ENCODE measurements around the gene EFHC2. TPM values are rescaled to one million over a fixed set of nuclear protein-coding genes. Genes with fewer than 3 reads are reported as not detected.

EFHC2 gene
- total and polyA plus RNA-seq, 2 of the 8 experiments (the other 6 are each of a cell fraction or from before 2014, with no cell fraction given): 1.8 to 3.4 TPM

DNA sequence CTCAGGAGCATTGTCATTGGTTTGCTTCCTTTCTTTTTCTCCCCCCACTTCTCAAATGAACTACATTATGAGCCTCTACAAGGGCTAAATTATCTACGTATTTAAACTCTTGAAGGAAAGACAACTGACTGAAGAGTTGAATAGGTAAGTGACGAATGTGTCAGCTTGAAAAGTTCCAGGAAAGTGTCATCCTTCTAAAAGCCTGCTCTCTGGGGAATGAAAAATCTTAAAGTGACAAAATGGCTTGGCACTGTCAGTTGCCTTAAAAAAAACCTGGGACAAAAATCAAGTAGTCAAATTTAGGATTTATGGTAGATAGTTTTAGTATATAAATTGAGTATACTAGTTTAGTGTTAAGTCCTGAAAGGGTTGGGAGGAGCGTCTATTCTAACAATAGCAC is 196.3 kb downstream of the EFHC2 start:
- no peak overlapping the region for H4K8ac ChIP-seq (ENCODE audit: extremely low read depth, insufficient read depth, low read length)
- no peaks in the 10 kb centered on the region for H3K79me2 ChIP-seq (ENCODE audit: control insufficient read depth in 1 of 2, insufficient read depth in 2 of 2, low read length in 2 of 2)
- no peak overlapping the region for H3K9ac ChIP-seq (replicated peaks in 1 of 4; ENCODE audit: extremely low read depth in 1 of 4, low read depth in 3 of 4, low read length in 3 of 4)
- H3K79me1 ChIP-seq (ENCODE audit: low read depth, low read length): no peaks in the 10 kb centered on the region
- no peaks in the 10 kb centered on the region for H3K27me3 ChIP-seq (replicated peaks in 1 of 4; ENCODE audit: control insufficient read depth in 3 of 4, extremely low read depth in 1 of 4, insufficient read depth in 3 of 4, low read length in 3 of 4)
- H4K5ac ChIP-seq (ENCODE audit: insufficient read length, low read depth, low read length): no peak overlapping the region
- H4K20me1 ChIP-seq (replicated peaks in 1 of 2; ENCODE audit: control insufficient read depth in 1 of 2, insufficient read depth in 2 of 2, low read length in 2 of 2): no peaks in the 10 kb centered on the region
- DNase-seq (ENCODE audit: low read depth in 1 of 2, low spot score in 2 of 2) (no peak), FAIRE-seq (no peak)
- H2BK12ac ChIP-seq (ENCODE audit: low read depth, low read length): no peak overlapping the region
- H3K4ac ChIP-seq (replicated peaks; ENCODE audit: insufficient read length, low read depth, low read length): no peak overlapping the region
- ChIA-PET POLR2A (ENCODE audit: partially characterized antibody) (no interaction called here), CTCF (ENCODE audit: partially characterized antibody) (no interaction called here)
- no peak overlapping the region for H3K23ac ChIP-seq (ENCODE audit: insufficient read length)
- no peak overlapping the region for H2AK5ac ChIP-seq (ENCODE audit: low read depth, low read length)
- no peak overlapping the region for H2AFZ ChIP-seq (ENCODE audit: low read length)
- H2BK20ac ChIP-seq (ENCODE audit: low read length): no peak overlapping the region
- no peak overlapping the region for H2BK120ac ChIP-seq (replicated peaks; ENCODE audit: low read depth, low read length)
- no peak overlapping the region for H2BK15ac ChIP-seq (ENCODE audit: low read length)
- peaks cover 0 to 5% (median 4%) of the 10 kb centered on the region in 4 experiments; a peak in 4 of 7 replicates for H3K4me1 ChIP-seq (replicated peaks in 1 of 4; ENCODE audit: control insufficient read depth in 3 of 4, insufficient read depth in 4 of 4, low read length in 3 of 4)
- H3K23me2 ChIP-seq (ENCODE audit: low read depth, low read length): no peaks in the 10 kb centered on the region
- H3K14ac ChIP-seq (ENCODE audit: insufficient read length): no peak overlapping the region
- H3K9me3 ChIP-seq (ENCODE audit: insufficient read depth in 2 of 2, low read depth in 1 of 2, low read length in 1 of 2): no peaks in the 10 kb centered on the region
- no peak overlapping the region for H4K91ac ChIP-seq (replicated peaks; ENCODE audit: insufficient read length, low read length)
- WGBS, 2 experiments (ENCODE audit: extremely low coverage in 1 of 2, insufficient coverage in 1 of 2, insufficient read length in 1 of 2, insufficient replicate concordance in 2 of 2, low coverage in 1 of 2, low lambda C conversion rate in 2 of 2, missing lambda C conversion rate in 1 of 2): 78% methylated on average over 3 of the region's 3 CpGs; no CpG with 5 or more reads in 1 of the 2 experiments
- H3K27ac ChIP-seq (ENCODE audit: low read depth, low read length): no peak overlapping the region
- H2BK5ac ChIP-seq (ENCODE audit: low read depth, low read length): no peak overlapping the region
- H3K36me3 ChIP-seq (ENCODE audit: control insufficient read depth in 2 of 4, insufficient read depth in 4 of 4, low read length in 3 of 4): no peaks in the 10 kb centered on the region
- no peak overlapping the region for H3K18ac ChIP-seq (ENCODE audit: extremely low read depth, low read length)
- H3K4me2 ChIP-seq (ENCODE audit: insufficient read depth in 1 of 2, low read depth in 2 of 2, low read length in 2 of 2): no peak overlapping the region
- no peak overlapping the region for H3K56ac ChIP-seq (replicated peaks; ENCODE audit: insufficient read length, low read depth, low read length)
- no peak overlapping the region for H3K4me3 ChIP-seq (ENCODE audit: extremely low read depth in 1 of 4, insufficient read depth in 2 of 4, low read depth in 3 of 4, low read length in 4 of 4)
- TF ChIP-seq RNF2 (IDR thresholded peaks at IDR 0.05; ENCODE audit: borderline replicate concordance, low read depth, low read length, missing control alignments, poor library complexity, severe bottlenecking): no peak
- TF ChIP-seq RAD21 (IDR thresholded peaks at IDR 0.05 in 1 of 2, conservative IDR thresholded peaks at IDR 0.05 in 1 of 2; ENCODE audit: low read depth in 2 of 2, low read length in 2 of 2): no peak
- no peak for TF ChIP-seq ZNF274 (IDR thresholded peaks at IDR 0.05; ENCODE audit: borderline replicate concordance, extremely low read depth, low read length)
- no peak for TF ChIP-seq SAP30 (IDR thresholded peaks at IDR 0.05; ENCODE audit: insufficient read depth, insufficient replicate concordance, low read length)
- TF ChIP-seq, protein P1, sequence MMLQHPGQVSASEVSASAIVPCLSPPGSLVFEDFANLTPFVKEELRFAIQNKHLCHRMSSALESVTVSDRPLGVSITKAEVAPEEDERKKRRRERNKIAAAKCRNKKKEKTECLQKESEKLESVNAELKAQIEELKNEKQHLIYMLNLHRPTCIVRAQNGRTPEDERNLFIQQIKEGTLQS (IDR thresholded peaks at IDR 0.05; ENCODE audit: insufficient read depth, low read depth, low read length): no peak
- TF ChIP-seq BRCA1 (IDR thresholded peaks at IDR 0.05; ENCODE audit: low read depth, low read length): no peak
- TF ChIP-seq EZH2 (IDR thresholded peaks at IDR 0.05; ENCODE audit: low read depth, low read length, severe bottlenecking): no peak
